NCI-H1417 treated with DMSO at 0.1 percent for 48 hours (cell line): ENCODE measurements around the gene NCF4.

Source experiments
- DNase-seq: peaks from one replicate; lab custom pipeline; 2025; lab: John Stamatoyannopoulos, UW

NCF4 gene

DNA sequence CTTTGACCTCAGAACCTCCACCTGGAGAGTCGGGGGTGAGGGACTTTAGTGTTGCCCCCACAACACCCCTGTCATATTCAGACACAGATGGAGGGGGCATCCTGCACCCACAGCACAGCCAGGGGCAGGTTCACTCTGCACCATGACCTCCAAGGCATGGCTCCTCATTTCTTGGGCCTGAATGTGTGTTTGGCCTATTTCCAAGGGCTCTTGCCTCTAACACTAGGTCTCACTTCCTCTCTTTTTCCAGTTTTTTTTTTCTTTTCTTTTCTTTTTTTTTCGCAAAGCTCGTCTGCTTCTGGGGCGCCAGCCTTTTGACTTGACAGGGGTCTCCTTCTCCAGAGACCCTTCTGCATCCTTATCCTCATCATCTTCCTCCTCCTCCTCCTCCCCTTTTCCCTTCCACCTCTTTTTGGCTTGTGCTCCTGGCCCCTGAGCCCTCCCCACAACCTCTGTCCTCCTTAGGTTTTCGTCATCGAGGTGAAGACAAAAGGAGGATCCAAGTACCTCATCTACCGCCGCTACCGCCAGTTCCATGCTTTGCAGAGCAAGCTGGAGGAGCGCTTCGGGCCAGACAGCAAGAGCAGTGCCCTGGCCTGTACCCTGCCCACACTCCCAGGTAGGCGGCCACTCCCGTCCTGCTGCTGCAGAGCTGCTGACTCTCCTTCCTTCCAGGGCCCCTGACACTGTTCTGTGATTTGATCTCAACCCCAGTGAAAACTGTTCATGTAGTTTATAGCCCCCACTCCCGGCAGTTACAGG lies 3.8 kb downstream of the NCF4 start:
- DNase-seq, result no peak

DNA sequence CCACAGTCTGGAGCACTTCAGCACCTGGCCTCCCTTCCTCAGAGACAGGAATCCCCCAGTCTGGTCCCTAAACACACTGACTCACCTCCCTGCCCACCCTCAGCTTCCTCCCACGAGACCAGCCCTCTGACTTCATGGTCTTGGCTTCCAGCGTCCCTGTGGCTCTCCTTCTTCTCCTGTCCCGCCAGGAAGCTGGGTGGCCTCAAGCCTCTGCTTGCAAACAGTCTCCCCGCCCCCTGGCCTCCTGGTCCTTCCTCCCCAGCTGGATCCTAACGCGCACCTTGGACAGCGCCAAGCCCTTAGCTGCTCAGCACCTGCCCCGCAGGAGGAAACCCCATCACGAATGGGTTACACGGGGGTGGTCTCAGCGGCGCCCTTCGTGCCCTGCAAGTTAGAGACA lies 4.5 kb downstream of the NCF4 start:
- no peak for DNase-seq

GRCh38 chr22:36867695-36868094 lies 6.9 kb downstream of the NCF4 start:
- no peak for DNase-seq

DNA sequence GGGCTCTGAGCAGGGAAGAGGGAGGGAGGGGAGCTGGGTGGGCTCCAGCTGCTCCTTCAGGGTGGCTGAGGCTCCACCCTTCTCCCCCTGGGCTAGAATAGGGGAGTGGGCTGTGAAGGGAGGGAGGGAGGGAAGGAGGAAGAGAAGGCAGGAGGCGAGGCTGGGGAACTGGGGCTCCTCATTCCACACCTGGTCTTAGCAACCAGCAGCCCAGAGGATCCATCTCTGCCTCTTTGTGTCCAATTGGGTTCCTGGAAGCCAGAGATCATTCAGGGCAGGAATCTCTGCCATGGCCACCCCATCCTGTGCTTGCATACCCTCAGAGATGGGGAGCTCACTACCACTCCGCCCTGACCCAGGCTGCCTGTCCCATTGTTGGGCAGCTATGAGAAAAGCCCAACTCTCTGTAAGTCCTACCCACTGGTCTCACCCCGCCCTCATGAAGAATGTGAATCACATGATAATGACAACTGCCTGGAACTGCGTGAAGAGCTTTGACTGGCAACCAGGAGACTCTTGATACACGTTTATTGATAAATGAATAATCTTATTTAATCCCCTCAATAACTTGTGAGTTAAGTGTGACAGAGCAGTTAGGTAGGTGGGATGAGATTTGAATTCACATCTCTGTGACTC lies 7.9 kb downstream of the NCF4 start:
- no peak for DNase-seq

GRCh38 chr22:36870250-36870649 lies 9.4 kb downstream of the NCF4 start:
- no peak for DNase-seq

DNA sequence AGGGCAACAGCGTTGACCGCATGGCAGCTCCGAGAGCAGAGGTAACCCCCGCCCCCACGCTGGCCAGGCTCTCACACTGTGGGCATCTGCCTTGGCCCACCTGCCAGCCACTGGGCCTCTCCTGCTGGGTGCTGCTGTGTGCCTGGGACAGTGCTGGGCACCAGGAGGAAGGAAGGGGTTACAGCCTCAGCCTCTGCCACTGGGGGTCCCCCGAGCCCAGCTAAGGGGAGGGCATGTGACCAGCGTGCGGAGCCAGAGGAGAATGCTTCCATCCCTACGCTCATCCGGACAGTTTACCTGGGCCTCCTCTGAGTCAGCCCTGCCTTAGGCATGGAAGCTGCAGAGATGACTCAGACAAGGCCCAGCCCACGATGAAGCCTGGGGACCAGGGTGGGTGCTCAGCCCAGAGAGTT lies 10.9 kb downstream of the NCF4 start:
- no peak for DNase-seq

DNA sequence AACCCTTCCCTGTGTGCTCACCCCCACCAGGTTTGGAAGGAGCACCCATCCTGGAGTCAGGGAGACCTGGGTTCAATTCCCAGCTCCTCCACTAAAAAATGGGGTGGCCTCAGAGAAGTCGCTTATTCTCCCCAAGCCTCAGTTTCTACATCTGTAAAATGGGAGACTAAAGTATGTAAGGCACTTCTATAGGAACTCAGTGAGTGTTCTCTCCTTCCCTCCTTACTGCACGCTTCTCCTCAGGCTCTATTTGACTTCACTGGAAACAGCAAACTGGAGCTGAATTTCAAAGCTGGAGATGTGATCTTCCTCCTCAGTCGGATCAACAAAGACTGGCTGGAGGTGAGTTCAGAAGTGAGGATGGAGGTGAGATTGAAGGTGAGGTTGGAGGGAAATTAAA lies 11.3 kb downstream of the NCF4 start:
- no peak for DNase-seq

- no peak for DNase-seq
These were observed 12.2 kb downstream of the NCF4 start for GRCh38 chr22:36872866-36873498.

- DNase-seq, result no peak
These were observed 13.0 kb downstream of the NCF4 start for GRCh38 chr22:36873614-36874308.

GRCh38 chr22:36874309-36874696 lies 13.5 kb downstream of the NCF4 start:
- no peak for DNase-seq

GRCh38 chr22:36874736-36875135 lies 13.9 kb downstream of the NCF4 start:
- no peak for DNase-seq

DNA sequence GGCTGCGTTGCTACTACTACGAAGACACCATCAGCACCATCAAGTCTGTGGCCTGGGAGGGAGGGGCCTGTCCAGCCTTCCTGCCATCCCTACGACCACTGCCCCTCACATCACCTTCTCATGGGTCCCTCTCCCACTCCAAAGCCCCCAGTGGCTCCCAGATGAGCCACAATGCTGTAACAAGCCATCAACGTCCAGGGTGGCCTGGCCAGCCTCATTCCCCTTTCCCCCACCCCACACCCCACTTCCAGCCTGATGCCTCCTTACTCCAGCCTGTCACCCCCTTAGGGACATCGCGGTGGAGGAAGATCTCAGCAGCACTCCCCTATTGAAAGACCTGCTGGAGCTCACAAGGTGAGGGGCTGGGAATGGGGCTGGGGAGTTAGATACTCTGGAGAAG lies 14.9 kb downstream of the NCF4 start:
- no peak for DNase-seq

- DNase-seq, result no peak
These were observed 19.0 kb downstream of the NCF4 start for GRCh38 chr22:36879775-36880174.

DNA sequence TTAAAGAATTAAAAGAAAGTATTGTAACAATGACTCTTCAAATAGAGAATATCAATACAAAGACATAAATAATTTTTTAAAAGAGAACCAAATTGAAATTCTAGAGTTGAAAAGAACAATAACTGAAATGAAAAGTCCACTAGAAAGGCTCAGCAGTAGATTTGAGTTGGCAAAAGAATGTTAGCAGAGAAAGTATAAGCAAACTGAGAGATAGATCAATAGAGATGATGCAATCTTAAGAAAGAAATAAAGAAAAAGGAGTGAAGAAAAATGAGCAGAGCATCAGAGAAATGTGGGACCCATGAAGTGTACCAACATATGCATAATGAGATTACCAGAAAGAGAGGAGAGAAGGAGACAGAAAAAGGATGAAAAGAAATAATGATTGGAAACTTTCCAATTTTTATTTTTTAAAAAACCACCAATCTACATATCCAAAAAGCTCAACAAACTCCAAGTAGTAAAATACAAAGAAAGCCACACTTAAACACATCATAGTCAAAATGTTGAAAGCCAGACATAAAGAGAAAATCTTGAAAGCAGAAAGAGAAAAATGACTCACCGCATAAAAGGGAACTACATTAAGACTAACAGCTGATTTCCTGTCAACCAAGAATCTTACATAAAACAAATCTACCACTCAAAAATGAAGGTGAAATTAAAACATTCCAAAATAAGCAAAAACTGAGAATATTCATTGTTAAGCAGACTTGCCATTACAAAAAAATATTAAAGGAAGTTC lies 20.9 kb downstream of the NCF4 start:
- DNase-seq, result no peak

DNA sequence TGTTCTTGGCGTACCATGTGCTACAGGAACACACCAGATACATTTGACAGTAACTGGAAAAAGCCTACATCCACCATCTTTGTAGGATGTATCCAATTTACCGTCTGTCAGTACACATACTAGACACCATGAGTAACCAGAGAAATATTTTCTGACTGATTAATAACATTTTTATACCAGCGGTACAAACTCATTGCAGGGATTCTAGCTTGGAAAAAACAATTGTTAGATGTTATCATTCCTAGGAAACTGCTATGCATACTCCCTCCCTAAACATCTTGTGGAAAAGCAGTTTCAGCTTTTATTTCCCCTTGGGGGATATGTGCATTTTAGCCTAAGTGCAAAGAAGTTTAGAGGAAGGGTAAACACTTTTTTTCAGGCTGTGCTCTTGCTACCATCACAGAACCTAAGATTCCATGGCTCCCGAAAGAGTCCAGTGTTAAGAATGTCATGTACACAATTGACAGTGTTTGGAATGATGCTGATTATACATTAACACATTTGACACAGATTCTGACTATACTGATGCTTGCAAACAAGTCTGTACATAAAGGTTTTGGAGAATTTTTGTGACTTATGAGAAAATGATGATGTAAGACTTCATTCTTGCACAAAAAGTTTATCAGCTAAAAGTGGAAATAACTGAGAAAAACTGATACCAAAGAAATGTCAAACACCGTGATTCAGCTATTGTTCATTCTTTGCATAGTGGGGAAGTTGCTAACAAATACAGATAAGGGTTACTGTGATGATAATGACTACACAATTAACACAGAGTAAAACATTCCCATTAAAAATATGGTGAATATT lies 23.7 kb downstream of the NCF4 start:
- DNase-seq, result no peak

GRCh38 chr22:36885474-36885873 lies 24.7 kb downstream of the NCF4 start:
- DNase-seq, result no peak

DNA sequence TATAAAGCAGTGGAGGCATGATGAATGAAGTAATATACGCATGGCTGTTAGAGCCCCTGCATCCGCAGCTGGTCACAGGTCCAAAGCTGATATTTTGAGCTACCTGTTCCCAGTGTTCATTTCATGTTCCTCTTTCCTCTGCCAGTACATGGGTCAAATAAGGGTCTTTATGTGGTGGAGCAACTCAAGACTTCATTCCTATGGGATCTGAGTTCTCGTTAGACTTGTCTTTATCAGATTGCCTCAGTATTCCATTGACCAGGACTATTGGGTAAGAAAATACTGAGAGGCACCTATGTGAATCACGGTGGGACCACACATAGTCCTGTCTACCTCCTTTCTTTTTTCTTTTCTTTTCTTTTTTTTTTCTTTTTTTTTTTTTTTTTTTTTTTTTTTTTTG lies 25.2 kb downstream of the NCF4 start:
- DNase-seq, result no peak

- no peak for DNase-seq
These were observed 26.4 kb downstream of the NCF4 start for GRCh38 chr22:36887162-36887561.

GRCh38 chr22:36891646-36892045 lies 30.8 kb downstream of the NCF4 start:
- DNase-seq, result no peak

DNA sequence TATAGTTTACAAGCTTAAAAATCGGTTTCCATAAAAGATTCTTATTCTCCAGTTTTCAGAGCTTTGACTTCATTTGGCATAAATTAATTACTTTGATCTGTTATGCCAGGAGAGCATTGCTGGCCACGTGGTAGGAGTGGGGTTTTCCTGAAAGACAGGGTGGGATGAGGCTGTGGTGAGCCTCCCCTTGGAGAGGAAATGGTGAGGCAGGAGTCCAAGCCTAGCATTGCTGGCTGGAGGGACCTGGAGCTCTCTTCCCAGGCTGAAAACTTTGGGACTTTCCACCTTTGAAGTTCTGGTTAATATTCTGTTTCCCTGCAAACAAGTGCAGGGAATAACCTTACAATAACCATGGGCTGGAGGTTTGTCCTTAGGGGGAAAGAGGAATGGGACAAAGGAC lies 31.5 kb downstream of the NCF4 start:
- DNase-seq, result no peak

- no peak for DNase-seq
These were observed 32.5 kb downstream of the NCF4 start for GRCh38 chr22:36893262-36893661.
